Measurements from ENCODE around the gene HRH1. TPM values are rescaled to one million over a fixed set of nuclear protein-coding genes. Genes with fewer than 3 reads are reported as not detected.
A peak's percentile ranks its signal among the peaks of the same experiment; 100 is the strongest.

The HRH1 gene
- total RNA-seq, 1 experiment from 2014 or later, result 11.0 TPM

GRCh38 chr3:11235385-11235784 is 81.1 kb downstream of the HRH1 start:
- H3K9me3 Mint-ChIP-seq (ENCODE audit: unreplicated experiment), result no peaks in the 10 kb centered on the region
- intact Hi-C loops (cut with micrococcal nuclease), result loop anchor here (5.0 kb wide), 1 partner anchor 37 kb away; the partner anchor contains the start of gene ATG7
- no peaks in the 10 kb centered on the region for H3K27me3 Mint-ChIP-seq (ENCODE audit: insufficient read depth, unreplicated experiment)
- CTCF ChIA-PET, result interaction anchor here (0.5 to 3.9 kb wide), 11 partner anchors 11 to 175 kb away, joined by 3 to 80 read pairs (median 4); no protein-coding TSS in a partner anchor
- no peak overlapping the region for H3K27ac Mint-ChIP-seq (ENCODE audit: low read depth, unreplicated experiment)
- H3K36me3 Mint-ChIP-seq (ENCODE audit: insufficient read depth, unreplicated experiment), result peaks cover 13% of the 10 kb centered on the region
- no peak for TF ChIP-seq CTCF (IDR thresholded peaks at IDR 0.05; ENCODE audit: unreplicated experiment)
- BruUV-seq (replicated peaks), result no TSS peak
- POLR2A ChIA-PET, result interaction anchor here (2.4 to 5.5 kb wide), 3 partner anchors 10 to 99 kb away, joined by 14 to 35 read pairs (median 35); partner anchors contain the start of gene ATG7
- no peak overlapping the region for H3K4me3 Mint-ChIP-seq (ENCODE audit: unreplicated experiment)
- no peak for DNase-seq (ENCODE audit: unreplicated experiment)
- peaks cover 34% of the 10 kb centered on the region for H3K4me1 Mint-ChIP-seq (ENCODE audit: insufficient read depth, unreplicated experiment)

GRCh38 chr3:11236588-11237461 is 82.5 kb downstream of the HRH1 start:
- BruUV-seq (replicated peaks), result no TSS peak
- Mint-ChIP-seq H3K27ac (ENCODE audit: low read depth, unreplicated experiment) (peak overlapping the region; percentile 49), H3K36me3 (ENCODE audit: insufficient read depth, unreplicated experiment) (peaks cover 13% of the 10 kb centered on the region), H3K9me3 (ENCODE audit: unreplicated experiment) (no peaks in the 10 kb centered on the region), H3K4me3 (ENCODE audit: unreplicated experiment) (no peak overlapping the region), H3K27me3 (ENCODE audit: insufficient read depth, unreplicated experiment) (no peaks in the 10 kb centered on the region), H3K4me1 (ENCODE audit: insufficient read depth, unreplicated experiment) (peaks cover 26% of the 10 kb centered on the region)
- POLR2A ChIA-PET, result interaction anchor here (0.7 to 5.5 kb wide), 9 partner anchors 9 to 100 kb away, joined by 3 to 35 read pairs (median 13); partner anchors contain the start of gene ATG7
- TF ChIP-seq CTCF (IDR thresholded peaks at IDR 0.05; ENCODE audit: unreplicated experiment), result peak; percentile 95
- intact Hi-C loops (cut with micrococcal nuclease), result loop anchor here (1.0 to 5.0 kb wide), 2 partner anchors 35 to 98 kb away; partner anchors contain the start of gene ATG7
- CTCF ChIA-PET, result interaction anchor here (0.7 to 3.9 kb wide), 25 partner anchors 8 to 244 kb away, joined by 3 to 80 read pairs (median 5); no protein-coding TSS in a partner anchor
- DNase-seq (ENCODE audit: unreplicated experiment), result peak; percentile 82

- H3K9me3 Mint-ChIP-seq (ENCODE audit: unreplicated experiment), result no peaks in the 10 kb centered on the region
- no peak for TF ChIP-seq CTCF (IDR thresholded peaks at IDR 0.05; ENCODE audit: unreplicated experiment)
- ChIA-PET CTCF (interaction anchor here (0.6 to 3.9 kb wide), 9 partner anchors 12 to 470 kb away, joined by 3 to 80 read pairs (median 4); partner anchors contain the start of gene ATG7), POLR2A (interaction anchor here (0.7 to 5.5 kb wide), 9 partner anchors 12 to 148 kb away, joined by 3 to 35 read pairs (median 4); partner anchors contain the start of gene ATG7)
- H3K27ac Mint-ChIP-seq (ENCODE audit: low read depth, unreplicated experiment), result peak overlapping the region; percentile 82
- H3K4me1 Mint-ChIP-seq (ENCODE audit: insufficient read depth, unreplicated experiment), result peaks cover 26% of the 10 kb centered on the region
- H3K27me3 Mint-ChIP-seq (ENCODE audit: insufficient read depth, unreplicated experiment), result no peaks in the 10 kb centered on the region
- intact Hi-C loops (cut with micrococcal nuclease), result loop anchor here (1.0 to 5.0 kb wide), 2 partner anchors 34 to 51 kb away; partner anchors contain the start of gene ATG7
- H3K4me3 Mint-ChIP-seq (ENCODE audit: unreplicated experiment), result peak overlapping the region; percentile 32
- BruUV-seq (replicated peaks), result no TSS peak
- peaks cover 6% of the 10 kb centered on the region for H3K36me3 Mint-ChIP-seq (ENCODE audit: insufficient read depth, unreplicated experiment)
- peak; percentile 55 for DNase-seq (ENCODE audit: unreplicated experiment)
Observed at GRCh38 chr3:11238060-11238459, 83.8 kb downstream of the HRH1 start.

DNA sequence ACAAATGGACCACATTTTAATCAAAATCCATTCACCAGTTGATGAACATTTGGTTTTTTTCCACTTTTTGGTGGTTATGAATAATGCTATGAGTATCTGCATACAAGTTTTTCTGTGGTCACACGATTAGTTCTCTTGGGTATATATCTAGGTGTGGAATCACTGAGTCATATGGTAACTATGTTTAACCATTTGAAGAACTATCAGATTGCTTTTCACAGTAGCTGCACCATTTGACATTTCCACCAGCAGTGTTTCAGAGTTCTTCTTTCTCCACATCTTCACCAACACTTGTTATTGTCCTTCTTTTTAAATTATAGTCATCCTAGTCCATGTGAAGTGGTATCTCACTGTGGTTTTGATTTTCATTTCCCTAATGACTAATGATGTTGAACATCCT is 84.6 kb downstream of the HRH1 start:
- ChIA-PET POLR2A (interaction anchor here (0.6 to 5.5 kb wide), 12 partner anchors 9 to 609 kb away, joined by 3 to 35 read pairs (median 4); partner anchors contain the start of genes ATG7 and VGLL4), CTCF (interaction anchor here (0.6 to 3.9 kb wide), 3 partner anchors 74 to 178 kb away, joined by 3 to 80 read pairs (median 4); no protein-coding TSS in a partner anchor)
- DNase-seq (ENCODE audit: unreplicated experiment), result peak; percentile 58
- Mint-ChIP-seq H3K4me3 (ENCODE audit: unreplicated experiment) (peak overlapping the region; percentile 32), H3K9me3 (ENCODE audit: unreplicated experiment) (no peaks in the 10 kb centered on the region), H3K27me3 (ENCODE audit: insufficient read depth, unreplicated experiment) (no peaks in the 10 kb centered on the region), H3K27ac (ENCODE audit: low read depth, unreplicated experiment) (peak overlapping the region; percentile 82), H3K36me3 (ENCODE audit: insufficient read depth, unreplicated experiment) (peaks cover under 1% of the 10 kb centered on the region), H3K4me1 (ENCODE audit: insufficient read depth, unreplicated experiment) (peaks cover 26% of the 10 kb centered on the region)
- no peak for TF ChIP-seq CTCF (IDR thresholded peaks at IDR 0.05; ENCODE audit: unreplicated experiment)
- BruUV-seq (replicated peaks), result no TSS peak
- intact Hi-C loops (cut with micrococcal nuclease), result loop anchor here (1.0 to 5.0 kb wide), 2 partner anchors 33 to 50 kb away; partner anchors contain the start of gene ATG7

All from MCF 10A (cell line).